Measurements from ENCODE around the gene NFIL3.

Gene NFIL3

DNA sequence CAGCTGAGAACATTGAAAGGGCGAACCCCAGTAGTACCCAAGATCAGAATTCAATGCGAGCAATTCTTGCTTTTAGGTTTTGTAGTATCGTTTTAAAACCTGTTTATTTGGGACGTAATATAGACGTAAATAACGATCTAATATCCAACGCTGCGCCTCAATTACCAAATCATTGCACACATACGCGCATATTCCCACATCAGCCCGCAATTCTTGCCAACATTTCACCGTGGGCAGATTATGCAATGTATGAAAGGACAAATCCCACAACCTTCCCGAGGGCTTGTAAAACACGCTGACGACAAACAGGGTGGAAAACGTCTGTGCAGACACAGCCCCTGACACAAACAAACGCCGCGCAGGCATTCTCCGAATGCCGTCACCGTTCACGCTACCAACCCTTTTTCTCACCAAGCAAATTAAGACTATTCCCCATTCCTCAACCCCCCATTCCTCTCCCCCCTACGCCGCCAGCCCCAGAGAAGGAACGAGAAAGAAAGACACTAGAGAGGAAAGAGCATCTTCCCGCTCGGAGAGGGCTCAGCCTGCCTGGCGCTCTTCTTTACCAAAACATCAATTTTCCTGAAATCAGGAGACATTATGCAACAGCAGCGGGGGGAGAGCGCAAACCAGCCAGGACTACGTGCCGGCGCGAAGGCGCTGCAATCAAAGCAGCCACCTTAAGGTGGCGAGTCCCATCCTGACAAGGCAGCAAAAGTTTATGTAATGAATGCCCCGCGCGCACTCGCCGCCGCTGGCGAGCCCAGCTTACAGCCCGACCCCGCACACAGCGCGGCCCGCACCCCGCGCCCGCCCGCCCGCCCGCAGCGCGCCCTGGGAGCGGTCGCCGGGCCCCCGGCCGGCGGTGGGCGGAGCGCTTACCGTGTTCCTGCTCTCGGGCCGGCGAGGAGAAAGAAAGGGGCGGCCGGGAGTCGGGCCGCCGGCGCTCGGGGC, 597 bp downstream of the NFIL3 start:
- H3K27ac ChIP-seq, result peak overlapping the region; percentile 92
- peak; percentile 31 for DNase-seq (ENCODE audit: low read depth, low spot score)

DNA sequence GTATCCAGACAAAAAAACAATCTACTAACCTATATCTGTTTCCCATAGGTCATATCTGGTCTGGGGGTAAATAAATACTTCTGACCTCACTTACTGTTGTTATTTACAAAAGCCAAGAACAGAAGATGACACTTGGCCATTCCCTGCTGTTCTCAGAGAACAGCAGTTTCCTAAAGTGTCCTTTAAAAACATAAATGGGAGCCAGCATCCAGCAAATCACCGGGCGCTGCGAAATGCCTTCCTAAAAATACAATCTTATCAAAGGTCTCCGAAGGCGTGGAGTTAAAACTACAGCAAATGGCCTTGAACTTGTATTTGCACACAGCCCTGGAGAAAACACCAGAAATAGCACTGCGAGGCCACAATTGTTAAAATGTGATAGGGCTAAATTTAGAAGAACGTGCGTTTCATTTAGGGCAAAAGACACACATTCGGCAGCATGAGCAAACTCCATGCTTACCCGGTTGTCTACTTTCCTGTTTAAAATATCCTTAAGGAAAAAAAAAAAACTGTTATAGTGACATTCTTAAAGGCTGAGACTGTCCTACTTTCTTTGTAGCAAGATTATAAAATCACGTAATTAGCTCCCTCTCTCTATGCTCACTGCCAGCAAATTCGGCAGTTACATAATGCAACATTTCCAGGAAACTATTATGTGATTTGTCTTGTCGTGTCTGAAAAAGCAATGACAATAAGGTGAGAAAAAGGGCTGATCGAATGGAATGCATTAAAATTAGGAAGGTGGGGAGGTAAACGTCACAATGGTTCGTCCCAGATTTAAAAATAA, 1.5 kb downstream of the NFIL3 start:
- DNase-seq (ENCODE audit: low read depth, low spot score), result no peak
- H3K27ac ChIP-seq, result peak overlapping the region; percentile 92

DNA sequence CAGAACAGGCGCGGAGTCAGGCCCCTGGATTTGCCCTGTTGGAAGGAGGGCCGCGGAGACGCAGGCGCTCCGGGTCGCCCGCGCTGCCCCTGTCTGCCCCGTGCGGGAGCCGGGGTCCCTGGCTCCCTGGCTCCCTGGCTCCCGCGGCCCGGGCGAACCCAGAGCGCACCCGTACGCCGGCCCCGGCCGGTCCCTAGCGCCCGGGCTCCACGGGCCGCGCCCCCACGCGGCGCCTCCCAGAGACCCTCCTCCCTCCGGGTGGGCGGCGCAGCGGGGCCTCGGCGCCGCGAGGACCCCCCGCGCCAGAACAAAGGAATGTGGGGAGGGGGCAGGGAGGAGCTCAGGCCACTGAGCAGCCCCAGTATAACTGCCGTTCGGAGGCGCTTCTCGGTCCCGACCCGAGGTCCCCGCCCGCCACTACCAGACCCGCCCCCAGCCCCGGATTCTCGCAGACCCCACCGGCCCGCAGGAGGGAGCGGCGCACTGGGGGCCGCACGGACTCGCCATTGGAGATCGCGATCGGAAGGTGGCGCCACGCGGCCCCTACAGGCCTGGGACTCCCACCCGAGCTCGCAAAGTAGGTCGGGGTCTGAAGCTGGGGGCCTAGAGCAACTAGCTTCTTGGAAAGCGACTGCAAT, 2.4 kb downstream of the NFIL3 start:
- H3K27ac ChIP-seq, result peak overlapping the region; percentile 92
- no peak for DNase-seq (ENCODE audit: low read depth, low spot score)

GRCh38 chr9:91420501-91421127, 3.0 kb downstream of the NFIL3 start:
- H3K27ac ChIP-seq, result peak overlapping the region; percentile 92
- no peak for DNase-seq (ENCODE audit: low read depth, low spot score)

GRCh38 chr9:91419222-91420191, 4.1 kb downstream of the NFIL3 start:
- H3K27ac ChIP-seq, result peak overlapping the region; percentile 92
- DNase-seq (ENCODE audit: low read depth, low spot score), result no peak

GRCh38 chr9:91418215-91418610, 5.4 kb downstream of the NFIL3 start:
- no peak for DNase-seq (ENCODE audit: low read depth, low spot score)
- H3K27ac ChIP-seq, result peak overlapping the region; percentile 92

- DNase-seq (ENCODE audit: low read depth, low spot score), result no peak
- no peak overlapping the region for H3K27ac ChIP-seq
Observed at GRCh38 chr9:91417602-91418214, 5.9 kb downstream of the NFIL3 start.

GRCh38 chr9:91416096-91416712, 7.4 kb downstream of the NFIL3 start:
- DNase-seq (ENCODE audit: low read depth, low spot score), result no peak
- H3K27ac ChIP-seq, result peak overlapping the region; percentile 9

DNA sequence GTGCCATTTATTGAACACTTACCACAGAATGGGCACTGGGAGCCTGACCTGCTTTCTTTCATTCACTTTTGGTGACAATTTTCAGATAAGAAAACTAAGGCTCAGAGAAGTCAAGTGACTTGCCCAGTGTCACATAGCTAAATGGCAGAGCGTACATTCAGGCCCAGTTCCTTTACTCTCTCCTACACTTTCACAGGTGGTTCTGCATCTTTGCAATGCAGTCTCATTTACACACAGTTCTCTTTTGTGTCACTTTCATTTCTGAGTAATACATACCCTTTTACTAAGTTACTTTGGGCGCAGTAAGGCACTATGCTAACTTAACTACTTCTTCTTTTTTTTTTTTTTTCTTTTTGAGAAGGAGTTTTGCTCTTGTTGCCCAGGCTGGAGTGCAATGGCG, 8.3 kb downstream of the NFIL3 start:
- no peak for DNase-seq (ENCODE audit: low read depth, low spot score)
- H3K27ac ChIP-seq, result no peak overlapping the region

DNA sequence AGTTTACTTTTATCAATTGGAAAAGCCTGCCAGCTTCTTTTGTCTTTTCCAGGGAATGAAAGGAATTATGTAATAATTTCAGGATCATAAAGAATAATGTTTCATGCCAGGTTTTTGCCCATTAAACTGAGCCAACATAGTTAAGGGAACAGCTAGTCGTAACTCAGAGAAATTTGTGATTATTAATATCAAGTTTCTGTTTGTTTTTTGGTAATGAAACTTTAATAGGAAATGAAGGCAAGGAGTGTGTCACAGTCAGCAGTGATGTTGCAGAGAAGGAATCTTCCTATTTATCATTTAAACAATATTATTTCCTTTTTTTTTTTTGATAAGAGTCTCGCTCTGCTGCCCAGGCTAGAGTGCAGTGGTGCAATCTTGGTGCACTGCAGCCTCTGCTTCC, 10.7 kb downstream of the NFIL3 start:
- H3K27ac ChIP-seq, result no peak overlapping the region
- no peak for DNase-seq (ENCODE audit: low read depth, low spot score)

GRCh38 chr9:91411096-91411771, 12.4 kb downstream of the NFIL3 start:
- H3K27ac ChIP-seq, result peak overlapping the region; percentile 48
- DNase-seq (ENCODE audit: low read depth, low spot score), result no peak

DNA sequence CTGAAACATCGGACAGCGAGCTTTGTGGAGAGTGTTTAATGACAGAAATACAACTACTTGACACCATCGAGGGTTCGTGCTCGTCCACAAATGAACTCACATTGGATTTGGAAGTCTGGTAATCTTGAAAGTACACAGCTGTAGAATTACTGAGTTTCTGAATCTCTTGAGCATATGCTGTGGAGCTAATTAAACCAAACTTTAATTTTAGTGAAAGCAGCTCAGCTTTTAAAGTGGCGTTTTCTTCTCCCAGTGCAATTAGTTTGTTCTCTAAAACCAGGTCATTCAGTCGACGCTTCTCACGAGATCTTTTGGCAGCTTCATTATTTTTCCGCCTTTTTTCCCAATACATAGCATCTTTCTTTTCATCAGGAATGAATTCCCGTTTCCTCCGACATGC, 13.5 kb downstream of the NFIL3 start:
- H3K27ac ChIP-seq, result no peak overlapping the region
- DNase-seq (ENCODE audit: low read depth, low spot score), result no peak

DNA sequence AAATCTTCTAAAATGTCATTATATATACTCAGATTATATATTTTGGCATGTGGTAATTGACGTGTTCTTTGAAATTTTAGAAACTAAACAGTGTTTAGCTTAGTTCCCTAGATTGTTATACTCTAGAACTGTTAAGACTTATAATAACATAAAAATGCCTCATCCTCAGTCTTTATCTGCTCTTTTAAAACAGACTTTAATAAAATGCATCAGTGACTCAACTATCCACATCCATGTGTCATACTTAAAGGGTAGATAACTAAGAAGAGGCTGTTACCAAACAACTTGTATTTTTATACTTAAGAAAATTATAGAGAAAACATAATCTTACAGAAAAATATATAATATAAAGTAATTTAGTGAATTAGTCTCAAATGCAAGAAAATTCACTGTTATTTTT, 15.2 kb downstream of the NFIL3 start:
- DNase-seq (ENCODE audit: low read depth, low spot score), result no peak
- no peak overlapping the region for H3K27ac ChIP-seq

DNA sequence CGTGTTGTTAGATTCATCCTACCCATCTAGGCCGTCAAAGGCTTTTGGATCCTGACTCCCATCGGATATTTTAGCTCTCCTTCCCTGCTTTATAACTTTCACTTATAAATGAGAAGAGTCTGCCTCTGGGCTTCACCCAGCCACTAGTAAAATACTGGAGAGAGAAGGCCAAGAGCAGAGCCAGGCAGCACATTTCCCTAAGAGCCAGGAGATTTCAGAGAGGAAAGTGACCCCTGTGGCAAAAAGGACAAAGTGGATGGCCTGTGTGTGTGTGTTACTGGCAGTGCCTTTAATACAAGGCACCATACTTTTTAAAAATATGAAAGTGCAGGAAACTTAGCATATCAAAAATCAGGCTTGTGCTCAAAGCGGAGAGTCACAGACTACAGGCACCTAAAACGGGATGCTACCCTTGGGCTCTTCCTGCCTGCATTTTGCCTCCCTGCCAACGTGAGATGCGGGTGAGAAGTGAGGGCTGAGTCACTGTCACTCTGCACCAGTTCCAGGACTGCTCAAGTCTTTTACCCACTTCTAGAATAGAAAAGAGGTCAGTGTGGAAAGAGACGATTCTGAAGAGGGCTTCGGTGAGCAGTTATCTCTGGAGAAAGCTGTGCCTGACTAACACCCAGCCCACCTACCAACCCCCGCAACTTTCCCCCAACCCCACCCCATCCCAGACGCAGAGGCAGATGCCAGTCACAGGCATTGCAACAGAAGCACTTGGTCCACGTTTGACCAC, 15.9 kb downstream of the NFIL3 start:
- H3K27ac ChIP-seq, result no peak overlapping the region
- no peak for DNase-seq (ENCODE audit: low read depth, low spot score)

GRCh38 chr9:91405343-91406077, 18.1 kb downstream of the NFIL3 start:
- H3K27ac ChIP-seq, result no peak overlapping the region
- DNase-seq (ENCODE audit: low read depth, low spot score), result no peak
